ENCODE measurements around the gene KIF2B. TPM values are rescaled to one million over a fixed set of nuclear protein-coding genes. Genes with fewer than 3 reads are reported as not detected.

The KIF2B gene
- total and polyA plus RNA-seq, 4 donors, result not detected

GRCh38 chr17:53818271-53818670 lies 4.5 kb upstream of the KIF2B start:
- WGBS, 2 donors, result 82% methylated on average over 1 of the region's 1 CpG
- Histone ChIP-seq H3K9me3 (ENCODE audit: control insufficient read depth in 4 of 4, insufficient read depth in 3 of 4, low read length in 3 of 4) (peaks cover 0 to under 1% (median 0%) of the 10 kb centered on the region in 4 donors), H3K4me1 (ENCODE audit: control insufficient read depth in 5 of 5, insufficient read depth in 5 of 5, low read length in 5 of 5) (no peaks in the 10 kb centered on the region), H3K4me3 (no peak overlapping the region), H3K36me3 (ENCODE audit: control insufficient read depth in 4 of 4, insufficient read depth in 4 of 4, low read length in 4 of 4) (no peaks in the 10 kb centered on the region), H3K9ac (ENCODE audit: insufficient read depth in 1 of 2, low read length in 2 of 2) (no peak overlapping the region), H3K27me3 (ENCODE audit: control insufficient read depth in 3 of 3, insufficient read depth in 3 of 3, low read length in 2 of 3) (no peaks in the 10 kb centered on the region), H3K27ac (ENCODE audit: low read depth in 1 of 2, low read length in 1 of 2) (no peak overlapping the region)
- ATAC-seq (ENCODE audit: insufficient read depth, low FRiP score), result no peak
- TF ChIP-seq CTCF (IDR thresholded peaks at IDR 0.05; ENCODE audit: control extremely low read depth, extremely low read depth), result no peak
- DNase-seq, result no peak

- WGBS, 2 donors, result 60 to 67% methylated on average over 2 of the region's 2 CpGs
- peaks cover 0 to 6% (median 0%) of the 10 kb centered on the region in 4 donors for H3K9me3 ChIP-seq (ENCODE audit: control insufficient read depth in 4 of 4, insufficient read depth in 3 of 4, low read length in 3 of 4)
- no peaks in the 10 kb centered on the region for H3K4me1 ChIP-seq (ENCODE audit: control insufficient read depth in 5 of 5, insufficient read depth in 5 of 5, low read length in 5 of 5)
- H3K27me3 ChIP-seq (ENCODE audit: control insufficient read depth in 3 of 3, insufficient read depth in 3 of 3, low read length in 2 of 3), result no peaks in the 10 kb centered on the region
- ATAC-seq (ENCODE audit: insufficient read depth, low FRiP score), result no peak
- no peak for DNase-seq
- H3K4me3 ChIP-seq, result no peak overlapping the region
- no peaks in the 10 kb centered on the region for H3K36me3 ChIP-seq (ENCODE audit: control insufficient read depth in 4 of 4, insufficient read depth in 4 of 4, low read length in 4 of 4)
- TF ChIP-seq CTCF (IDR thresholded peaks at IDR 0.05; ENCODE audit: control extremely low read depth, extremely low read depth), result no peak
- no peak overlapping the region for H3K9ac ChIP-seq (ENCODE audit: insufficient read depth in 1 of 2, low read length in 2 of 2)
- no peak overlapping the region for H3K27ac ChIP-seq (ENCODE audit: low read depth in 1 of 2, low read length in 1 of 2)
These were observed 3.8 kb upstream of the KIF2B start for GRCh38 chr17:53818929-53819328.

- 71 to 90% methylated on average over 1 of the region's 1 CpG for WGBS, 2 donors
- TF ChIP-seq CTCF (IDR thresholded peaks at IDR 0.05; ENCODE audit: control extremely low read depth, extremely low read depth), result no peak
- Histone ChIP-seq H3K36me3 (ENCODE audit: control insufficient read depth in 4 of 4, insufficient read depth in 4 of 4, low read length in 4 of 4) (no peaks in the 10 kb centered on the region), H3K9me3 (ENCODE audit: control insufficient read depth in 4 of 4, insufficient read depth in 3 of 4, low read length in 3 of 4) (peaks cover 0 to 6% (median 0%) of the 10 kb centered on the region in 4 donors), H3K4me3 (no peak overlapping the region), H3K9ac (ENCODE audit: insufficient read depth in 1 of 2, low read length in 2 of 2) (no peak overlapping the region), H3K4me1 (ENCODE audit: control insufficient read depth in 5 of 5, insufficient read depth in 5 of 5, low read length in 5 of 5) (no peaks in the 10 kb centered on the region), H3K27me3 (ENCODE audit: control insufficient read depth in 3 of 3, insufficient read depth in 3 of 3, low read length in 2 of 3) (no peaks in the 10 kb centered on the region), H3K27ac (ENCODE audit: low read depth in 1 of 2, low read length in 1 of 2) (no peak overlapping the region)
- no peak for DNase-seq
- ATAC-seq (ENCODE audit: insufficient read depth, low FRiP score), result no peak
These were observed 2.8 kb upstream of the KIF2B start for GRCh38 chr17:53819956-53820355.
